A549 (cell line): ENCODE measurements around the gene PXK.

Experiments used
- CHD4 ChIP-seq: fragments of 200-600 bp; sonication (generic); IDR thresholded peaks from 2 replicates; pipeline ENCODE4 v1.6.1; 2016; ENCODE audit warnings: antibody characterized with exemption, mild to moderate bottlenecking, borderline replicate concordance
- JUN ChIP-seq, 2 experiments: fragments of >200 bp; sonication (Bioruptor Twin); formaldehyde crosslinking; IDR thresholded peaks; 2 replicates in 1 of 2; 3 replicates in 1 of 2; pipeline ENCODE4 v1.6.1; 2016 to 2017
- MYC ChIP-seq: IDR thresholded peaks from 2 replicates; pipeline ENCODE4 v1.6.1; 2012; ENCODE audit warnings: mild to moderate bottlenecking, inconsistent platforms, low read length, improper control_type of control experiment, borderline replicate concordance
- POLR2A ChIP-seq: IDR thresholded peaks from 2 replicates; pipeline ENCODE4 v1.6.1; 2012; ENCODE audit warnings: mild to moderate bottlenecking, low read length
- SMC3 ChIP-seq: fragments of >200 bp; sonication (Bioruptor Twin); formaldehyde crosslinking; IDR thresholded peaks from 3 replicates; pipeline ENCODE4 v1.6.1; 2018; ENCODE audit warnings: inconsistent platforms
- TF ChIP-seq, protein P1 (sequence below): fragments of >200 bp; sonication (Bioruptor Twin); formaldehyde crosslinking; IDR thresholded peaks from 3 replicates; pipeline ENCODE4 v1.5.1; 2016
- TF ChIP-seq, protein P2 (sequence below): fragments of 450-650 bp; IDR thresholded peaks from 2 replicates; pipeline ENCODE4 v1.6.1; 2014; ENCODE audit warnings: antibody characterized with exemption

DNA sequence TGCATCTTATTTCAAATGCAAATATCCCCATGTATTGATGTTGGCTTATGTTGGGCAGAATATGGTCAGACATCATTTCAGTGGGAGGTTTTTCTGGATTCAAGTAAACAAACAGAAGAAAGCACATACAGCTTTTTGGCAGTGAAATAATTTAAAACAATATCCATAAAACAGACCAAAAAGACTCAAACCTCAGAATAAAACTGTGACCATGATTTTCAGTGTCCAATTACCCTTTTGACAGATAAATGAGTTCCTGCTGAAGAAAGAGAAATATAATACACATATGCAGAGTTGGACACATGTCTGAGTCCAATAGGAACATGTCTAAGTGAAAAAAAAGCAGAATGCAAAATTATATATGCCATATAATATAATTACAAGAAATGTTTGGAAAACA lies 39.1 kb downstream of the PXK start:
- TF ChIP-seq, protein P1, sequence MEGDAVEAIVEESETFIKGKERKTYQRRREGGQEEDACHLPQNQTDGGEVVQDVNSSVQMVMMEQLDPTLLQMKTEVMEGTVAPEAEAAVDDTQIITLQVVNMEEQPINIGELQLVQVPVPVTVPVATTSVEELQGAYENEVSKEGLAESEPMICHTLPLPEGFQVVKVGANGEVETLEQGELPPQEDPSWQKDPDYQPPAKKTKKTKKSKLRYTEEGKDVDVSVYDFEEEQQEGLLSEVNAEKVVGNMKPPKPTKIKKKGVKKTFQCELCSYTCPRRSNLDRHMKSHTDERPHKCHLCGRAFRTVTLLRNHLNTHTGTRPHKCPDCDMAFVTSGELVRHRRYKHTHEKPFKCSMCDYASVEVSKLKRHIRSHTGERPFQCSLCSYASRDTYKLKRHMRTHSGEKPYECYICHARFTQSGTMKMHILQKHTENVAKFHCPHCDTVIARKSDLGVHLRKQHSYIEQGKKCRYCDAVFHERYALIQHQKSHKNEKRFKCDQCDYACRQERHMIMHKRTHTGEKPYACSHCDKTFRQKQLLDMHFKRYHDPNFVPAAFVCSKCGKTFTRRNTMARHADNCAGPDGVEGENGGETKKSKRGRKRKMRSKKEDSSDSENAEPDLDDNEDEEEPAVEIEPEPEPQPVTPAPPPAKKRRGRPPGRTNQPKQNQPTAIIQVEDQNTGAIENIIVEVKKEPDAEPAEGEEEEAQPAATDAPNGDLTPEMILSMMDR: no peak
- TF ChIP-seq SMC3: no peak
- TF ChIP-seq JUN (IDR thresholded peaks at IDR 0.05): no peak
- no peak for TF ChIP-seq POLR2A
- no peak for TF ChIP-seq CHD4
- TF ChIP-seq MYC: no peak
- TF ChIP-seq, protein P2, sequence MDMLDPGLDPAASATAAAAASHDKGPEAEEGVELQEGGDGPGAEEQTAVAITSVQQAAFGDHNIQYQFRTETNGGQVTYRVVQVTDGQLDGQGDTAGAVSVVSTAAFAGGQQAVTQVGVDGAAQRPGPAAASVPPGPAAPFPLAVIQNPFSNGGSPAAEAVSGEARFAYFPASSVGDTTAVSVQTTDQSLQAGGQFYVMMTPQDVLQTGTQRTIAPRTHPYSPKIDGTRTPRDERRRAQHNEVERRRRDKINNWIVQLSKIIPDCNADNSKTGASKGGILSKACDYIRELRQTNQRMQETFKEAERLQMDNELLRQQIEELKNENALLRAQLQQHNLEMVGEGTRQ: no peak
